GM18951 (cell line): Measurements from ENCODE around the gene KMT5B.

Source experiments
- POLR2A ChIP-seq: IDR thresholded peaks from 4 replicates; pipeline ENCODE4 v1.6.1; 2011; ENCODE audit warnings: mild to moderate bottlenecking; ENCODE audit not compliant: insufficient read length, insufficient read depth; ENCODE audit errors: extremely low read depth
- in situ Hi-C: fragments of 300-500 bp; cut with MboI; formaldehyde crosslinking; loops from one replicate; pipeline ENCODE4 v1.12.0; 2022; ENCODE audit warnings: low sequenced_read_pairs, mixed read lengths, inconsistent platforms; ENCODE audit not compliant: unreplicated experiment

Gene KMT5B

GRCh38 chr11:68186061-68186460 is 27.0 kb downstream of the KMT5B start:
- no peak for TF ChIP-seq POLR2A
- in situ Hi-C loops: no loop called here

DNA sequence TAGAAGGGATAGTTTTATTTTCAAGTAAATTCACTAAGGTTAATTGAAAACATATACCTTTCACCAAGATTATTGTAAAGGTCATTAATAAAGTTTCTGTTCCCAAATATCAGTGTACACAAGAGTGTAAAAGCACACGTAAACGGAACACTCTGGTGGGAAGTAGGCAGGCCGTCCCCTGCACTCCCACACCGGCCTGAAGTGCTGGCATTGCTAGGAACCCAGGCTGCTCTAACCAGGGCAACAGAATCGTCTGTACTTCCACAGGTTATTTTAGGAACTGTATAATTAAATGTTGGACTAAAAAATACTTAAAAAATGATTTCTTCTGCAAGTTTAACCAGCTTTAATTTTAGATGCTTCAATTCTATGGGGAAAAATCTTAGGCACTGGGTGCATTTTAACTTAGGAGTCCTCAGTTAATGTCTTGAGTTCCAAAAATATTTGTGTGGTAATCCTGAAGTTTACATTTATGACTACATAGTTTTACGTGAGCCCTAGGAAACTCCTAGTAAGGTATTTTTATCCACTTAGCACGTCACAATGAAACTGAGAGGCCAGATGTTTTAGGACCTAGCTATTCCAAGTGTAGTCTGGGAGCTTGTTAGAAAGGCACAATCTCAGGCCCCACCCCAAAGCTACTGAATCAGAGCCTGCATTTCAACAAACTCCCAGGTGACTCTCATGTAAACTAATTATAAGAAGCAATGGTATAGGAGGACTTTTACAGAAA is 31.2 kb downstream of the KMT5B start:
- in situ Hi-C loops: no loop called here
- no peak for TF ChIP-seq POLR2A

GRCh38 chr11:68179847-68180246 is 33.2 kb downstream of the KMT5B start:
- no peak for TF ChIP-seq POLR2A
- in situ Hi-C loops: no loop called here

GRCh38 chr11:68177877-68178276 is 35.2 kb downstream of the KMT5B start:
- in situ Hi-C loops: no loop called here

GRCh38 chr11:68173926-68174325 is 39.2 kb downstream of the KMT5B start:
- TF ChIP-seq POLR2A: no peak
- in situ Hi-C loops: no loop called here

More at GRCh38 chr11:68177877-68178276, 35.2 kb downstream of the KMT5B start:
- TF ChIP-seq POLR2A: no peak

- in situ Hi-C loops: no loop called here
- TF ChIP-seq POLR2A: no peak
Measured at GRCh38 chr11:68169442-68169841, 43.7 kb downstream of the KMT5B start.

GRCh38 chr11:68168694-68169093 is 44.4 kb downstream of the KMT5B start:
- TF ChIP-seq POLR2A: no peak
- in situ Hi-C loops: no loop called here

GRCh38 chr11:68167474-68167873 is 45.6 kb downstream of the KMT5B start:
- in situ Hi-C loops: no loop called here

DNA sequence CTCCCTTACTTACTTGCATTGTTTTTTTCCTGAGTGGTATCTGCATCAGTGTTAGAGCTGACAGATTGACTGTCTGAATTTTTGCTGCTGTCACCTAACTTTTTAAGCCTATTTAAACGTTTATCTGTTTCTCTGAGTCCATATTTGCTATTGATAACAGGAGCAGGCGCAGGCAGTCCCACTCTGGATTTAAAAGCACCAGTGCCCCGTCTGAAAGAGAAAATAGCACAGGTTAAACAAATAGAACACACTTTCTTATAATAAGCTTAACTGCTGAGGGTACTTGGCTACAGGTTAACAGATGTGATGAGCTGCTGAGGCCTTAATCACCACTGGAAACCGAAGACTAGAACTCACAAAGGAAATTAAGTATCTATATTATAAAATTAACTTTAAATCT is 46.1 kb downstream of the KMT5B start:
- in situ Hi-C loops: no loop called here
- no peak for TF ChIP-seq POLR2A

More at GRCh38 chr11:68167474-68167873, 45.6 kb downstream of the KMT5B start:
- no peak for TF ChIP-seq POLR2A

- in situ Hi-C loops: no loop called here
Measured at GRCh38 chr11:68165601-68166000, 47.5 kb downstream of the KMT5B start.

DNA sequence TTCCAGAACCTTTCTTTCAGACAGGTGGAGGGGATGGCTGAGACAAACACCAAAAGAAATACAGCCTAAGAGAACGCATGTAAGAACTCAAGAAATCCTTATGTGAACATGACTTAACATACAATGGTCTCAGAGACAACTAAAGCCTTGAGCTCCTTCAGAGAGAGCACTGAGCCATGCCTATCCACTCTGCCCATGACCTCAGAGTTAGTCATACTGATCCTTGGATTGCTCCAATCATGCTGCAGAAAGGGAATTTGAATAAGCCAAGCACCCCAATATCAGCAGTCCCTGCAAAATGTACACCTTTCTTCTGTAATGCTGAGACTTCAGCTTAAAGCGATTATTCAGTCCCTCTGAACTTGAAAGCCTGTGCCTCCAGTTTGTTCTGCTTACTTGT is 48.7 kb downstream of the KMT5B start:
- no peak for TF ChIP-seq POLR2A
- in situ Hi-C loops: no loop called here

More at GRCh38 chr11:68165601-68166000, 47.5 kb downstream of the KMT5B start:
- no peak for TF ChIP-seq POLR2A

DNA sequence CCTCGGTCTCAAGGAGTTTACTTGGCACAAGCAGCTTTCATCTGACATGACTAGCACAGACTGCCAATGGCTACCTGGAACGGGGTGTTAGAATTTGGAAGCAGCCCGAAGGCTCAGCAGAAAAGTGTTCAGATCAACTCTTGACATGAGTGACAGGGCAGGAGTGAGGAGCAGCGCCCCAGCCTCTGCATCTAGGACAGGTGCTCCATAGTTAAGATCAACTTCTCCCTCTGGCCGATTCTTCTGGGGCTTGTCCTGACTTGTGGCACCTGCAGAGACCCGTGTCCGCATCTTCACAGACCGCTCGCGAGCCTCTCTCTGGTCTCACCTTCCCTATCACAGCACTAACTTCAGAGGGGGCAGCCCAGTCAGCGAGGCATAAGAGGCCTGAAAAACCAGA is 49.4 kb downstream of the KMT5B start:
- in situ Hi-C loops: no loop called here
- no peak for TF ChIP-seq POLR2A

GRCh38 chr11:68160100-68160695 is 52.9 kb downstream of the KMT5B start:
- TF ChIP-seq POLR2A: no peak
- in situ Hi-C loops: no loop called here

GRCh38 chr11:68159665-68160064 is 53.4 kb downstream of the KMT5B start:
- no peak for TF ChIP-seq POLR2A
- in situ Hi-C loops: no loop called here
